ENCODE measurements around the gene FNBP1. TPM values are rescaled to one million over a fixed set of nuclear protein-coding genes. Genes with fewer than 3 reads are reported as not detected.

Gene FNBP1
- total and polyA plus RNA-seq, 2 of the 8 experiments (the other 6 are each of a cell fraction or from before 2014, with no cell fraction given), result 7.2 to 40.9 TPM

- H4K91ac ChIP-seq (replicated peaks; ENCODE audit: insufficient read length, low read length), result no peak overlapping the region
Observed at GRCh38 chr9:129840034-129840433, 203.0 kb downstream of the FNBP1 start.

More at GRCh38 chr9:129840034-129840433, 203.0 kb downstream of the FNBP1 start:
- no peak overlapping the region for H2BK5ac ChIP-seq (ENCODE audit: low read depth, low read length)
- no peak overlapping the region for H2BK12ac ChIP-seq (ENCODE audit: low read depth, low read length)
- no peak overlapping the region for H3K23ac ChIP-seq (ENCODE audit: insufficient read length)
- H3K79me1 ChIP-seq (ENCODE audit: low read depth, low read length), result peaks cover 4% of the 10 kb centered on the region; the same call in 1 of the 2 replicates
- H4K8ac ChIP-seq (ENCODE audit: extremely low read depth, insufficient read depth, low read length), result peak overlapping the region; percentile 1; the same call in 1 of the 2 replicates
- H3K23me2 ChIP-seq (ENCODE audit: low read depth, low read length), result no peaks in the 10 kb centered on the region; the same call in 1 of the 2 replicates
- no peak overlapping the region for H2BK15ac ChIP-seq (ENCODE audit: low read length)
- no peak overlapping the region; the same call in 1 of the 2 replicates for H2AK5ac ChIP-seq (ENCODE audit: low read depth, low read length)
- no peak overlapping the region for H2BK20ac ChIP-seq (ENCODE audit: low read length)
- H2BK120ac ChIP-seq (replicated peaks; ENCODE audit: low read depth, low read length), result no peak overlapping the region
- CTCF ChIA-PET (ENCODE audit: partially characterized antibody), result interaction anchor here (0.6 to 1.5 kb wide), 2 partner anchors 9 to 273 kb away, joined by 3 read pairs; no protein-coding TSS in a partner anchor
- no peak overlapping the region for H3K4me3 ChIP-seq (ENCODE audit: extremely low read depth in 1 of 4, insufficient read depth in 2 of 4, low read depth in 3 of 4, low read length in 4 of 4)
- H3K14ac ChIP-seq (ENCODE audit: insufficient read length), result no peak overlapping the region
- no peak overlapping the region for H2AFZ ChIP-seq (ENCODE audit: low read length)
- no peaks in the 10 kb centered on the region for H3K9me3 ChIP-seq (ENCODE audit: insufficient read depth in 2 of 2, low read depth in 1 of 2, low read length in 1 of 2)
- H4K5ac ChIP-seq (ENCODE audit: insufficient read length, low read depth, low read length), result no peak overlapping the region
- H3K79me2 ChIP-seq (ENCODE audit: control insufficient read depth in 1 of 2, insufficient read depth in 2 of 2, low read length in 2 of 2), result peaks cover 0 to 3% of the 10 kb centered on the region in 2 experiments; a peak in 1 of 4 replicates
- H3K4me2 ChIP-seq (ENCODE audit: insufficient read depth in 1 of 2, low read depth in 2 of 2, low read length in 2 of 2), result no peak overlapping the region
- no peak overlapping the region for H3K9ac ChIP-seq (replicated peaks in 1 of 4; ENCODE audit: extremely low read depth in 1 of 4, low read depth in 3 of 4, low read length in 3 of 4)
- H3K18ac ChIP-seq (ENCODE audit: extremely low read depth, low read length), result no peak overlapping the region
- POLR2A ChIA-PET (ENCODE audit: partially characterized antibody), result no interaction called here
- H3K4me1 ChIP-seq (replicated peaks in 1 of 4; ENCODE audit: control insufficient read depth in 3 of 4, insufficient read depth in 4 of 4, low read length in 3 of 4), result peaks cover 5 to 18% (median 10%) of the 10 kb centered on the region in 4 experiments; a peak in 6 of 7 replicates
- TF ChIP-seq HDAC6 (IDR thresholded peaks at IDR 0.05; ENCODE audit: low read depth, low read length) (no peak), BACH1 (IDR thresholded peaks at IDR 0.05; ENCODE audit: low read length) (no peak), POLR2A (IDR thresholded peaks at IDR 0.05; ENCODE audit: control extremely low read depth in 1 of 2, low read depth in 2 of 2, low read length in 2 of 2) (no peak), RBBP5 (IDR thresholded peaks at IDR 0.05; ENCODE audit: borderline replicate concordance, low read depth, low read length) (no peak), YY1 (IDR thresholded peaks at IDR 0.05; ENCODE audit: low read depth, low read length) (no peak), TEAD4 (IDR thresholded peaks at IDR 0.05; ENCODE audit: low read depth, low read length) (no peak), RFX5 (IDR thresholded peaks at IDR 0.05; ENCODE audit: borderline replicate concordance, low read depth, low read length) (no peak), RNF2 (IDR thresholded peaks at IDR 0.05; ENCODE audit: borderline replicate concordance, low read depth, low read length, missing control alignments, poor library complexity, severe bottlenecking) (no peak), SP2 (IDR thresholded peaks at IDR 0.05; ENCODE audit: low read length) (no peak), CBX5 (IDR thresholded peaks at IDR 0.05; ENCODE audit: low read depth, low read length) (no peak)
- H3K4ac ChIP-seq (replicated peaks; ENCODE audit: insufficient read length, low read depth, low read length), result no peak overlapping the region
- H3K56ac ChIP-seq (replicated peaks; ENCODE audit: insufficient read length, low read depth, low read length), result no peak overlapping the region
- WGBS, 2 experiments (ENCODE audit: extremely low coverage in 1 of 2, insufficient coverage in 1 of 2, insufficient read length in 1 of 2, insufficient replicate concordance in 2 of 2, low coverage in 1 of 2, low lambda C conversion rate in 2 of 2, missing lambda C conversion rate in 1 of 2), result 83% methylated on average over 8 of the region's 8 CpGs; no CpG with 5 or more reads in 1 of the 2 experiments
- no peak overlapping the region for H3K27ac ChIP-seq (ENCODE audit: low read depth, low read length)
- H4K20me1 ChIP-seq (replicated peaks in 1 of 2; ENCODE audit: control insufficient read depth in 1 of 2, insufficient read depth in 2 of 2, low read length in 2 of 2), result peaks cover 0 to 3% of the 10 kb centered on the region in 2 experiments
- DNase-seq (ENCODE audit: low read depth in 1 of 2, low spot score in 2 of 2), result no peak
- no peaks in the 10 kb centered on the region for H3K36me3 ChIP-seq (ENCODE audit: control insufficient read depth in 2 of 4, insufficient read depth in 4 of 4, low read length in 3 of 4)
- H3K27me3 ChIP-seq (replicated peaks in 1 of 4; ENCODE audit: control insufficient read depth in 3 of 4, extremely low read depth in 1 of 4, insufficient read depth in 3 of 4, low read length in 3 of 4), result no peaks in the 10 kb centered on the region
- FAIRE-seq, result no peak
